Activated T-helper 1 cell treated with anti-CD3 and anti-CD28 coated beads, Interleukin-2, amount 50 U/mL, for 16 hours (primary cell): ENCODE data around the gene CRY2.

Experiments
- DNase-seq, 2 donors: peaks; one replicate each; pipeline ENCODE4 v3.0.0-alpha.2; 2020; ENCODE audit warnings: low read depth in 1 of 2, low spot score in 1 of 2

Gene CRY2

GRCh38 chr11:45917286-45917622 is 70.0 kb downstream of the CRY2 start:
- DNase-seq, result no peak

GRCh38 chr11:45917623-45918330 is 70.5 kb downstream of the CRY2 start, which contains the start of gene PEX16:
PEX16 (minus strand) TSS chr11:45917877; CDS start chr11:45917811, 66 bp downstream.
- peak; percentile 82 to 90 for DNase-seq

- DNase-seq, result peak; percentile 21 to 51
Observed at GRCh38 chr11:45918331-45918941, 71.2 kb downstream of the CRY2 start.

- no peak for DNase-seq
Observed at GRCh38 chr11:45918962-45919675, 71.8 kb downstream of the CRY2 start.

GRCh38 chr11:45919806-45920530 is 72.7 kb downstream of the CRY2 start:
- DNase-seq, result no peak

GRCh38 chr11:45920531-45921477 is 73.5 kb downstream of the CRY2 start:
- DNase-seq, result no peak

- DNase-seq, result no peak
Observed at GRCh38 chr11:45921561-45922424, 74.5 kb downstream of the CRY2 start.

GRCh38 chr11:45922425-45923082 is 75.3 kb downstream of the CRY2 start, which contains the start of gene LARGE2:
LARGE2 (plus strand) TSS chr11:45922656; CDS start chr11:45922883, 227 bp downstream.
- DNase-seq, result no peak

- no peak for DNase-seq
Observed at GRCh38 chr11:45924036-45924915, 77.0 kb downstream of the CRY2 start.

GRCh38 chr11:45924927-45925326 is 77.7 kb downstream of the CRY2 start:
- DNase-seq, result no peak

- DNase-seq, result no peak
Observed at GRCh38 chr11:45925550-45925949, 78.3 kb downstream of the CRY2 start.

GRCh38 chr11:45926001-45926401 is 78.7 kb downstream of the CRY2 start:
- DNase-seq, result no peak

GRCh38 chr11:45926536-45927331 is 79.5 kb downstream of the CRY2 start:
- DNase-seq, result no peak

GRCh38 chr11:45927332-45927683 is 80.0 kb downstream of the CRY2 start:
- no peak for DNase-seq

- no peak for DNase-seq
Observed at GRCh38 chr11:45927684-45928413, 80.6 kb downstream of the CRY2 start.

- no peak for DNase-seq
Observed at GRCh38 chr11:45928535-45929215, 81.4 kb downstream of the CRY2 start.
